K562 (cell line): Measurements from ENCODE around the gene SLC7A6. TPM values are rescaled to one million over a fixed set of nuclear protein-coding genes. Genes with fewer than 3 reads are reported as not detected.

Experiments used
- ATAC-seq: fragments of 200-7000 bp; cut with Tn5 transposase; 3 replicates; pipeline ENCODE4 v1.9.1; 2020; ENCODE audit warnings: moderate library complexity
- BruUV-seq: library from RNA; stranded (reverse); fragments of 400-500 nt; replicated peaks from 2 replicates; lab custom pipeline; 2021; lab: Mats Ljungman, UMichigan
- CTCF ChIA-PET: fragments of 300-600 bp; formaldehyde crosslinking; extraction: SDS; loops from one replicate; lab custom pipeline; 2021; ENCODE audit warnings: low intra/inter-chr PET ratio; lab: Yijun Ruan, JAX
- POLR2A ChIA-PET: fragments of 300-600, 350-650 bp; sonication (Branson Sonifier 250); formaldehyde crosslinking; extraction: SDS; loops from one replicate; lab custom pipeline; 2021; ENCODE audit warnings: antibody characterized with exemption, inconsistent platforms; lab: Yijun Ruan, JAX
- DNase-seq, 4 experiments: peaks; one replicate each; pipeline versions ENCODE4 v3.0.0 to v3.0.0-alpha.2; 2011 to 2018; ENCODE audit warnings: low spot score in 3 of 4, mixed read lengths in 3 of 4; ENCODE audit errors: extremely low read depth in 1 of 4
- FAIRE-seq: peaks from 2 replicates; lab custom pipeline; 2011; peaks lifted over from hg19 to GRCh38; lab: Jason Lieb, UNC
- H2AFZ ChIP-seq: 2 replicates; pipeline ENCODE4 v1.6.0; 2011; ENCODE audit warnings: low read depth, low read length, control low read depth, inconsistent platforms
- H3K27ac ChIP-seq: fragments of 200-600 bp; 3 replicates; pipeline ENCODE4 v1.8.0; 2011; ENCODE audit warnings: low read depth, mild to moderate bottlenecking, control low read depth, inconsistent platforms, low read length, moderate library complexity, mixed read lengths; ENCODE audit errors: extremely low read depth
- H3K27me3 ChIP-seq, 2 experiments: fragments of 300-600 bp in 1 of 2; 2 replicates in 1 of 2; 3 replicates in 1 of 2; pipeline versions ENCODE4 v1.6.0 to v1.8.0; 2011; ENCODE audit warnings: inconsistent platforms in 2 of 2, low read length in 2 of 2, mild to moderate bottlenecking in 1 of 2, mixed read lengths in 1 of 2, moderate library complexity in 1 of 2; ENCODE audit not compliant: control insufficient read depth in 2 of 2, insufficient read depth in 2 of 2
- H3K36me3 ChIP-seq: fragments of 300-600 bp; 3 replicates; pipeline ENCODE4 v1.8.0; 2011; ENCODE audit warnings: mild to moderate bottlenecking, low read length, inconsistent platforms; ENCODE audit not compliant: control insufficient read depth, insufficient read depth
- H3K4me1 ChIP-seq, 2 experiments: fragments of 200-600 bp in 1 of 2; replicated peaks in 1 of 2; 2 replicates in 1 of 2; 3 replicates in 1 of 2; pipeline versions ENCODE4 v1.5.1 to v1.8.0; 2011; ENCODE audit warnings: inconsistent platforms in 2 of 2, low read length in 2 of 2, mild to moderate bottlenecking in 1 of 2, mixed read lengths in 1 of 2, moderate library complexity in 1 of 2; ENCODE audit not compliant: control insufficient read depth in 2 of 2, insufficient read depth in 2 of 2
- H3K4me2 ChIP-seq: 2 replicates; pipeline ENCODE4 v1.6.1; 2011; ENCODE audit warnings: low read length, control low read depth, inconsistent platforms, mixed read lengths; ENCODE audit not compliant: insufficient read depth
- H3K4me3 ChIP-seq: fragments of 200-600 bp; sonication (generic), shearing (Covaris generic); 2 replicates; pipeline ENCODE4 v1.5.1; 2016; ENCODE audit warnings: control low read depth, inconsistent platforms
- H3K79me2 ChIP-seq: fragments of 200-600 bp; 3 replicates; pipeline ENCODE4 v1.8.0; 2011; ENCODE audit warnings: low read length, inconsistent platforms; ENCODE audit not compliant: control insufficient read depth, insufficient read depth
- H3K9ac ChIP-seq, 2 experiments: 2 replicates each; pipeline versions ENCODE4 v1.6.0 to v1.6.1; 2011; ENCODE audit warnings: low read depth in 2 of 2, low read length in 2 of 2, control low read depth in 1 of 2, inconsistent platforms in 1 of 2, mild to moderate bottlenecking in 1 of 2, mixed read lengths in 1 of 2; ENCODE audit not compliant: insufficient read depth in 1 of 2
- H3K9me1 ChIP-seq: one replicate; pipeline ENCODE4 v1.6.0; 2011; ENCODE audit warnings: inconsistent platforms, mild to moderate bottlenecking, low read length, moderate library complexity; ENCODE audit not compliant: control insufficient read depth, insufficient read depth
- H3K9me3 ChIP-seq: replicated peaks from 2 replicates; pipeline ENCODE4 v1.5.1; 2011; ENCODE audit warnings: low read depth, low read length, inconsistent platforms; ENCODE audit not compliant: control insufficient read depth, insufficient read depth
- H4K20me1 ChIP-seq: replicated peaks from 2 replicates; pipeline ENCODE4 v1.6.1; 2011; ENCODE audit warnings: low read length, inconsistent platforms, mixed read lengths; ENCODE audit not compliant: control insufficient read depth, insufficient read depth
- ATF3 ChIP-seq, 2 experiments: fragments of 450-650 bp in 1 of 2; sonication (generic) in 1 of 2; formaldehyde crosslinking in 1 of 2; IDR thresholded peaks in 1 of 2; conservative IDR thresholded peaks in 1 of 2; 2 replicates each; pipeline versions ENCODE4 v1.6.1 to v1.8.1; 2016 to 2023; ENCODE audit warnings: mild to moderate bottlenecking in 2 of 2, moderate library complexity in 2 of 2, inconsistent platforms in 1 of 2, missing genetic modification reagents in 1 of 2
- RBM14 ChIP-seq: fragments of 200-400 bp; formaldehyde crosslinking; IDR thresholded peaks from 2 replicates; pipeline ENCODE4 v1.6.1; 2018; ENCODE audit warnings: low read depth, mild to moderate bottlenecking, low read length, moderate library complexity, borderline replicate concordance; ENCODE audit not compliant: insufficient read depth
- WGBS: fragments of 100-300 bp; shearing (Covaris generic); methylation state at CpG from one replicate; pipeline ENCODE4 v1.1.6; 2016; ENCODE audit warnings: low coverage, mixed read lengths; ENCODE audit not compliant: insufficient coverage; ENCODE audit errors: missing lambda C conversion rate; 5-methylcytosine and 5-hydroxymethylcytosine counted together
- in situ Hi-C: fragments of 300-500 bp; cut with MboI; formaldehyde crosslinking; loops from 4 replicates; pipeline ENCODE4 v1.15.0; 2018; ENCODE audit warnings: inconsistent platforms, mixed read lengths
- intact Hi-C: fragments of 100-400 bp; cut with micrococcal nuclease; formaldehyde crosslinking; loops from 2 replicates; pipeline ENCODE4 v1.14.2; 2022
- polyA plus RNA-seq, 8 experiments: library from polyadenylated mRNA; depleted of rRNA in 4 of 8; stranded (reverse) in 5 of 8; unstranded in 3 of 8; fragments of >200 nt; fragmentation: Nextera tagmentation in 2 of 8; fragmentation: Illumina TruSeq in 1 of 8; extraction: Ambion mirVana in 2 of 8; extraction: Trizol in 1 of 8; gene quantifications; 2 replicates each; pipeline versions ENCODE4 v1.2.1 to v1.2.3, GENCODE V29; 2011 to 2014; ENCODE audit warnings: inconsistent platforms in 1 of 8, missing spikeins in 1 of 8
- total RNA-seq, 7 experiments: library from RNA; depleted of rRNA in 6 of 7; stranded (reverse); fragments of >200 nt in 6 of 7; fragmentation: Illumina TruSeq in 2 of 7; extraction: Trizol in 2 of 7; gene quantifications; 2 replicates each; pipeline versions ENCODE4 v1.2.1 to v1.2.3, GENCODE V29; 2011 to 2021; ENCODE audit warnings: low replicate concordance in 1 of 7
- TF ChIP-seq, protein P1 (sequence below): fragments of 450-650 bp; formaldehyde crosslinking; IDR thresholded peaks from 2 replicates; pipeline ENCODE4 v1.4.0; 2022; ENCODE audit warnings: mild to moderate bottlenecking, moderate library complexity

SLC7A6 gene
- total and polyA plus RNA-seq, 9 of the 15 experiments (the other 6 are each of a cell fraction or from before 2014, with no cell fraction given) = 12.6 to 60.1 (median 29.8) TPM

DNA sequence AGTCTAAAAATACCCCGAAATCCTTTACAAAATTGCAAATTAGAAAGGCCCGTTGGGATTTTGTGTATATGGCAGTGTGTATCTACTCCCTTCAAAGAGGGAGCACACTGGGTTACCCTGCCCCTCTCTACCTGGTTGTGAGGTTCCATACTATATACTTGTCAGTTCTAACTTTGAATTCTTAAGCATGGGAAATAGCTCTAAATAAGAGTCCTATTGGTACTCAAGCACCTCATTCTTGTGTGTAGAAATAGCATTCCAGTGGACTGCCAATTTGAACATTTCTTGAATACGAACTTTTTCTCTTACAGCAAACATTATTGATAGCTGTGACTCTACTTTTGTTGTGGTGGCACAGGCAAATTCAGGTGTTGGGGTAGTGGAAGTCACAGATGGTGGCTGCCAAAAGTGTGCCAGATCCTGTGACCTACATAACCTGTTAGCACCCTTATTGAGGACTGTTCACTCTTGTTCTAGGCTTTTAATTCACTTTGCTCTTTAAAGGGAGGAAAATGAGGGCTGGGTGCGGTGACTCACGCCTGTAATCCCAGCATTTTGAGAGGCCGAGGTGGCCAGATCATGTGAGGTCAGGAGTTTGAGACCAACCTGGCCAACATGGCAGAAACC, 44.5 kb upstream of the SLC7A6 start:
- no peak overlapping the region for H3K4me2 ChIP-seq
- TF ChIP-seq, protein P1, sequence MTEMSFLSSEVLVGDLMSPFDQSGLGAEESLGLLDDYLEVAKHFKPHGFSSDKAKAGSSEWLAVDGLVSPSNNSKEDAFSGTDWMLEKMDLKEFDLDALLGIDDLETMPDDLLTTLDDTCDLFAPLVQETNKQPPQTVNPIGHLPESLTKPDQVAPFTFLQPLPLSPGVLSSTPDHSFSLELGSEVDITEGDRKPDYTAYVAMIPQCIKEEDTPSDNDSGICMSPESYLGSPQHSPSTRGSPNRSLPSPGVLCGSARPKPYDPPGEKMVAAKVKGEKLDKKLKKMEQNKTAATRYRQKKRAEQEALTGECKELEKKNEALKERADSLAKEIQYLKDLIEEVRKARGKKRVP (CRISPR knock-in tag) = no peak
- TF ChIP-seq RBM14 = no peak
- peak; percentile 8; the same call in 1 of the 2 replicates for TF ChIP-seq ATF3 (IDR thresholded peaks at IDR 0.05)
- TF ChIP-seq ATF3 (CRISPR knock-in tag; conservative IDR thresholded peaks at IDR 0.05) = no peak
- TF ChIP-seq, all 486 proteins: peak for 1
- Histone ChIP-seq H4K20me1 (no peaks in the 10 kb centered on the region; the same call in 1 of the 2 replicates), H3K4me1 (peaks cover 0 to 8% of the 10 kb centered on the region in 2 experiments; a peak in 2 of 5 replicates), H3K9me3 (no peaks in the 10 kb centered on the region), H3K79me2 (peaks cover 34% of the 10 kb centered on the region), H3K4me3 (no peak overlapping the region), H3K36me3 (peaks cover 57% of the 10 kb centered on the region; the same call in 2 of the 3 replicates), H3K27me3 (no peaks in the 10 kb centered on the region), H3K27ac (peak overlapping the region; percentile 55; the same call in 2 of the 3 replicates), H2AFZ (no peak overlapping the region), H3K9me1 (no peaks in the 10 kb centered on the region), H3K9ac (no peak overlapping the region)
- DNase-seq (peak in 1 of 4 experiments; percentile 4), FAIRE-seq (peak; percentile 52), ATAC-seq (peak; percentile 50)
- ChIA-PET CTCF (no interaction called here), POLR2A (interaction anchor here (0.7 to 1.5 kb wide), 2 partner anchors 8 to 739 kb away, joined by 3 to 5 read pairs; no protein-coding TSS in a partner anchor)
- BruUV-seq = no TSS peak
- in situ Hi-C loops = loop anchor here (10.0 kb wide), 1 partner anchor 145 kb away; no protein-coding TSS in a partner anchor
- 67% methylated on average over 6 of the region's 6 CpGs for WGBS
- intact Hi-C loops = no loop called here
